Neural cell (in vitro differentiated cells): Measurements from ENCODE around the gene ORM2. TPM values are rescaled to one million over a fixed set of nuclear protein-coding genes. Genes with fewer than 3 reads are reported as not detected.

Experiments
- H2AFZ ChIP-seq: fragments of 200-600, 300-800 bp; sonication (generic), shearing (Covaris generic); 2 replicates; pipeline ENCODE4 v1.6.0; 2014; ENCODE audit warnings: low read depth, mild to moderate bottlenecking, antibody characterized with exemption, low read length, moderate library complexity
- H3F3A ChIP-seq: fragments of 200-600 bp; shearing (Covaris generic); 2 replicates; pipeline ENCODE4 v1.6.1; 2016; ENCODE audit warnings: mild to moderate bottlenecking, moderate library complexity, mixed read lengths, antibody characterized with exemption, low read length; ENCODE audit not compliant: insufficient read depth, poor library complexity, severe bottlenecking
- H3K27ac ChIP-seq: fragments of 200-600, 300-800 bp; sonication (generic), shearing (Covaris generic); 2 replicates; pipeline ENCODE4 v1.5.1; 2014; ENCODE audit warnings: mild to moderate bottlenecking, low read length, moderate library complexity
- H3K27me3 ChIP-seq: fragments of 300-800, 200-600 bp; sonication (generic), shearing (Covaris generic); 2 replicates; pipeline ENCODE4 v1.6.0; 2014; ENCODE audit warnings: mild to moderate bottlenecking, low read depth, low read length, moderate library complexity; ENCODE audit not compliant: insufficient read depth
- H3K36me3 ChIP-seq: fragments of 300-800, 200-600 bp; sonication (generic), shearing (Covaris generic); 2 replicates; pipeline ENCODE4 v1.5.1; 2014; ENCODE audit warnings: mild to moderate bottlenecking, antibody characterized with exemption, low read length, moderate library complexity; ENCODE audit not compliant: insufficient read depth
- H3K4me2 ChIP-seq: fragments of 300-800, 200-600 bp; sonication (generic), shearing (Covaris generic); 2 replicates; pipeline ENCODE4 v1.6.0; 2014; ENCODE audit warnings: mild to moderate bottlenecking, low read length
- H3K4me3 ChIP-seq: fragments of 300-800, 200-600 bp; sonication (generic), shearing (Covaris generic); 2 replicates; pipeline ENCODE4 v1.5.1; 2014; ENCODE audit warnings: mild to moderate bottlenecking, low read length, moderate library complexity
- H3K79me2 ChIP-seq: fragments of 200-600 bp; shearing (Covaris generic); replicated peaks from 2 replicates; pipeline ENCODE4 v1.6.0; 2014; ENCODE audit warnings: mild to moderate bottlenecking, low read length, moderate library complexity; ENCODE audit not compliant: insufficient read depth
- H3K9ac ChIP-seq: fragments of 300-800, 200-600 bp; sonication (generic), shearing (Covaris generic); 2 replicates; pipeline ENCODE4 v1.6.1; 2016; ENCODE audit warnings: mild to moderate bottlenecking, low read length, mixed read lengths
- H3K9me2 ChIP-seq: fragments of 200-600 bp; shearing (Covaris generic); 2 replicates; pipeline ENCODE4 v1.6.1; 2016; ENCODE audit warnings: mild to moderate bottlenecking, low read length, mixed read lengths; ENCODE audit not compliant: insufficient read depth
- H3K9me3 ChIP-seq: fragments of 200-600, 300-800 bp; sonication (generic), shearing (Covaris generic); 2 replicates; pipeline ENCODE4 v1.6.1; 2016; ENCODE audit warnings: mild to moderate bottlenecking, mixed run types, low read length, moderate library complexity, mixed read lengths
- H4K20me1 ChIP-seq: fragments of 200-600 bp; shearing (Covaris generic); 2 replicates; pipeline ENCODE4 v1.6.1; 2016; ENCODE audit warnings: mild to moderate bottlenecking, mixed run types; ENCODE audit not compliant: insufficient read depth
- EP300 ChIP-seq: fragments of 450-650 bp; conservative IDR thresholded peaks from 2 replicates; pipeline ENCODE4 v1.6.1; 2014; ENCODE audit warnings: antibody characterized with exemption, mild to moderate bottlenecking, moderate library complexity; ENCODE audit not compliant: poor library complexity, severe bottlenecking
- EZH2 ChIP-seq: fragments of 200-600, 300-800 bp; shearing (Covaris generic), sonication (generic); IDR thresholded peaks from 2 replicates; pipeline ENCODE4 v1.6.1; 2014; ENCODE audit warnings: antibody characterized with exemption, low read length, borderline replicate concordance, mild to moderate bottlenecking; ENCODE audit not compliant: insufficient read depth, poor library complexity, severe bottlenecking
- MXI1 ChIP-seq: fragments of 450-650 bp; conservative IDR thresholded peaks from 2 replicates; pipeline ENCODE4 v1.6.1; 2014; ENCODE audit warnings: antibody characterized with exemption, mild to moderate bottlenecking; ENCODE audit not compliant: poor library complexity, severe bottlenecking
- POLR2AphosphoS5 ChIP-seq: IDR thresholded peaks from 2 replicates; pipeline ENCODE4 v1.6.1; 2012
- RAD21 ChIP-seq: fragments of 450-650 bp; conservative IDR thresholded peaks from 2 replicates; pipeline ENCODE4 v1.6.1; 2014; ENCODE audit warnings: antibody characterized with exemption, mild to moderate bottlenecking, moderate library complexity
- SMC3 ChIP-seq: fragments of 450-650 bp; conservative IDR thresholded peaks from 2 replicates; pipeline ENCODE4 v1.6.1; 2014; ENCODE audit warnings: antibody characterized with exemption, mild to moderate bottlenecking, moderate library complexity; ENCODE audit not compliant: poor library complexity
- TAF1 ChIP-seq: IDR thresholded peaks from 2 replicates; pipeline ENCODE4 v1.6.1; 2012; ENCODE audit warnings: low read depth
- polyA plus RNA-seq: library from polyadenylated mRNA; depleted of rRNA; stranded (reverse); fragments of >200 nt; gene quantifications from 2 replicates; pipeline ENCODE4 v1.2.3, GENCODE V29; 2014
- TF ChIP-seq, protein P1 (sequence below): fragments of 450-650 bp; IDR thresholded peaks from 2 replicates; pipeline ENCODE4 v1.5.1; 2014; ENCODE audit warnings: antibody characterized with exemption, mild to moderate bottlenecking, moderate library complexity; ENCODE audit not compliant: poor library complexity, severe bottlenecking

ORM2 gene
- polyA plus RNA-seq, 1 donor from 2014 or later: not detected

DNA sequence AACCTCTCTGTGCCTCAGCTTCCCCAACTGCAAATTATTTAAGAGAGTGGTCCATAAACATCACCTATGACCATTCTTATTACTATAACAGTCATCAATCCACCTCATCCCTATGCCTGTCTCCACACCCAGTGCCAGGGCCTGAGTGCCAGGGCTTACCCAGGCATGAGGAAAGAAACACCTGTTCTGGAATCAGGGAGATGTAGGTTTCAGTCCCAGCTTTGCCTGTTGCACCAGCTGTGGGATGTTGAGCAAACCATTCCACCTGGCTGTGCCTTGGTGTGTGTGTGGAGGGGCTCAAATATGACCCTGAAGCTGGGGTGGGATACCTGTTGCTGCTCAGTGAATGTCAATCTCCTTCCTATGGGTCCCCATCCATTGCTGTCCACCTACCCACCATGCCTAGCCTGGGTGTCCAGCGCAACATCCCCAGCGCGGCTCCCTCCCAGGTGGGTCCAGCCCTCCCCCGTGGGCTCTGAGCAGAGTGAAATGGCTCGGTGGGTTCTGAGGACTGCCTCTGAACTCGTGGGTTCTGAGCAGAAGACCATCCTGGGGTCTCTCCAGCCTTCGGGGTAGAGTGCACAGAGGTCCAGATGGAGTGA, 41.8 kb downstream of the ORM2 start:
- H3K9me3 ChIP-seq: no peaks in the 10 kb centered on the region
- H3K4me2 ChIP-seq: no peak overlapping the region
- H3K79me2 ChIP-seq: no peaks in the 10 kb centered on the region
- H3K36me3 ChIP-seq: no peaks in the 10 kb centered on the region
- no peaks in the 10 kb centered on the region for H3F3A ChIP-seq
- H4K20me1 ChIP-seq: no peaks in the 10 kb centered on the region
- H3K4me3 ChIP-seq: no peak overlapping the region
- no peak overlapping the region for H3K9ac ChIP-seq
- no peak for TF ChIP-seq TAF1
- TF ChIP-seq EP300: no peak
- TF ChIP-seq RAD21: no peak
- TF ChIP-seq SMC3: no peak
- TF ChIP-seq EZH2: no peak
- TF ChIP-seq, protein P1, sequence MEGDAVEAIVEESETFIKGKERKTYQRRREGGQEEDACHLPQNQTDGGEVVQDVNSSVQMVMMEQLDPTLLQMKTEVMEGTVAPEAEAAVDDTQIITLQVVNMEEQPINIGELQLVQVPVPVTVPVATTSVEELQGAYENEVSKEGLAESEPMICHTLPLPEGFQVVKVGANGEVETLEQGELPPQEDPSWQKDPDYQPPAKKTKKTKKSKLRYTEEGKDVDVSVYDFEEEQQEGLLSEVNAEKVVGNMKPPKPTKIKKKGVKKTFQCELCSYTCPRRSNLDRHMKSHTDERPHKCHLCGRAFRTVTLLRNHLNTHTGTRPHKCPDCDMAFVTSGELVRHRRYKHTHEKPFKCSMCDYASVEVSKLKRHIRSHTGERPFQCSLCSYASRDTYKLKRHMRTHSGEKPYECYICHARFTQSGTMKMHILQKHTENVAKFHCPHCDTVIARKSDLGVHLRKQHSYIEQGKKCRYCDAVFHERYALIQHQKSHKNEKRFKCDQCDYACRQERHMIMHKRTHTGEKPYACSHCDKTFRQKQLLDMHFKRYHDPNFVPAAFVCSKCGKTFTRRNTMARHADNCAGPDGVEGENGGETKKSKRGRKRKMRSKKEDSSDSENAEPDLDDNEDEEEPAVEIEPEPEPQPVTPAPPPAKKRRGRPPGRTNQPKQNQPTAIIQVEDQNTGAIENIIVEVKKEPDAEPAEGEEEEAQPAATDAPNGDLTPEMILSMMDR: no peak
- TF ChIP-seq POLR2AphosphoS5: no peak
- no peak for TF ChIP-seq MXI1
- no peak overlapping the region for H2AFZ ChIP-seq
- H3K27ac ChIP-seq: no peak overlapping the region
- H3K9me2 ChIP-seq: no peaks in the 10 kb centered on the region
- H3K27me3 ChIP-seq: no peaks in the 10 kb centered on the region

DNA sequence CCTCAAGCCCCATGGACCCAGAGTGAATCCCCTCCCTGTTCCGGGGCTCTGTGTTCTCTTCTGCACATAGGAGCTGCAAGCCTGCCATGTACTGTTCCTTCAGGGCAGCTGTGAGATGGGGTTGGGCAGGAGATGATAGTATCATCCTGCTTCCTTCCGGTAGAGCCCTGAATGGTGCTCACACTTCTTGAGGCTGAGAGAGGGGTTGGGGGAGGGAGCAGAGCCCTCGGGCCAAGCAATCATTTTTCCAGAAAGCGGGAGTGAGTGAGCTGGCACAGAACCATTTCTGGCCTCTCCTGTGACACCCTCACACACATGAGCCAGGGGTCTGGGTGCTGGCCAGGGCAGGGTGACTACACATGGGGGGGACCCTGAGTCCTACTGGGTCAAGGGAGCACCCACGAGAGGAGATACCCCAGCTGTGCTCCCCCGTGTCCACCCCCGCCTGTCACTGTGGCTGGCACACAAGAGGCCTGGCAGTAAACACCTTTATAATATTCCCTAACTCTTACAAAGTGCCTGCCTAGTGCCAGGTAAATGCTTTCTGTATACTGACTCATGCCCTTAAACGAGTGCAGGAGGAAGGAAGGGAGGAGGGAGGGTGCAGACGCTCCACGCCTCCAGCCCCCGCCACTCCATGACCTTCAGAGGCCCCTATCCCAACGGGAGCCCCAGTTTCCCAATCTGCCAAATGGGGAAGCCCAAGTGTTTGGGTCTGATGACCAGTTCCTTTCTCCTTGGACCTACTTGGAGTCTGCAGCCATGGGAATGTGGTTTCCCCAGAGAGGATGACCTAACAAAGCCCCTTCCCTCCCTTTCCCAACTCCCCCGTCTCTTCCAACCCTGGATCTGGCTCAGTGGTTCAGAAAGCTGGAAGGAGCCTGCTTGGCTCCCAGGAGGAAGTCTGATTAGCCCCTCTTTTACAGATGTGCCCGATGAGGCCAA, 42.6 kb downstream of the ORM2 start:
- Histone ChIP-seq H3K9me3 (no peaks in the 10 kb centered on the region), H3K9ac (no peak overlapping the region)

More for the DNA sequence above, 42.6 kb downstream of the ORM2 start:
- Histone ChIP-seq H3K27me3 (no peaks in the 10 kb centered on the region), H3K4me3 (no peak overlapping the region), H3K9me2 (no peaks in the 10 kb centered on the region), H2AFZ (no peak overlapping the region), H3K36me3 (no peaks in the 10 kb centered on the region), H3K27ac (no peak overlapping the region), H3K79me2 (no peaks in the 10 kb centered on the region), H4K20me1 (no peaks in the 10 kb centered on the region), H3K4me2 (no peak overlapping the region), H3F3A (no peaks in the 10 kb centered on the region)
- TF ChIP-seq, protein P1: no peak
- no peak for TF ChIP-seq EZH2
- no peak for TF ChIP-seq RAD21
- no peak for TF ChIP-seq SMC3
- no peak for TF ChIP-seq POLR2AphosphoS5
